ENCODE results near the gene MOGAT3.

GRCh38 chr7:101244375-101245146, 43.7 kb upstream of the MOGAT3 start, which contains the start of gene FIS1:
- TF ChIP-seq, protein P1, sequence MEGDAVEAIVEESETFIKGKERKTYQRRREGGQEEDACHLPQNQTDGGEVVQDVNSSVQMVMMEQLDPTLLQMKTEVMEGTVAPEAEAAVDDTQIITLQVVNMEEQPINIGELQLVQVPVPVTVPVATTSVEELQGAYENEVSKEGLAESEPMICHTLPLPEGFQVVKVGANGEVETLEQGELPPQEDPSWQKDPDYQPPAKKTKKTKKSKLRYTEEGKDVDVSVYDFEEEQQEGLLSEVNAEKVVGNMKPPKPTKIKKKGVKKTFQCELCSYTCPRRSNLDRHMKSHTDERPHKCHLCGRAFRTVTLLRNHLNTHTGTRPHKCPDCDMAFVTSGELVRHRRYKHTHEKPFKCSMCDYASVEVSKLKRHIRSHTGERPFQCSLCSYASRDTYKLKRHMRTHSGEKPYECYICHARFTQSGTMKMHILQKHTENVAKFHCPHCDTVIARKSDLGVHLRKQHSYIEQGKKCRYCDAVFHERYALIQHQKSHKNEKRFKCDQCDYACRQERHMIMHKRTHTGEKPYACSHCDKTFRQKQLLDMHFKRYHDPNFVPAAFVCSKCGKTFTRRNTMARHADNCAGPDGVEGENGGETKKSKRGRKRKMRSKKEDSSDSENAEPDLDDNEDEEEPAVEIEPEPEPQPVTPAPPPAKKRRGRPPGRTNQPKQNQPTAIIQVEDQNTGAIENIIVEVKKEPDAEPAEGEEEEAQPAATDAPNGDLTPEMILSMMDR (IDR thresholded peaks at IDR 0.05): peak; percentile 62
- no peak for TF ChIP-seq ZFX (IDR thresholded peaks at IDR 0.05; ENCODE audit: borderline replicate concordance)
